T1000 (cell line): ENCODE measurements around the gene TPPP.

Experiments used
- DNase-seq: peaks from one replicate; lab custom pipeline; 2025; ENCODE audit warnings: mixed read lengths; lab: John Stamatoyannopoulos, UW

TPPP gene

GRCh38 chr5:624118-624950, 68.8 kb downstream of the TPPP start:
- DNase-seq, result no peak

- no peak for DNase-seq
Observed at GRCh38 chr5:623531-623930, 69.6 kb downstream of the TPPP start.

- no peak for DNase-seq
Observed at GRCh38 chr5:622946-623522, 70.1 kb downstream of the TPPP start.

GRCh38 chr5:622359-622758, 70.8 kb downstream of the TPPP start:
- DNase-seq, result no peak

GRCh38 chr5:621341-621761, 71.8 kb downstream of the TPPP start:
- DNase-seq, result no peak

GRCh38 chr5:620586-621180, 72.5 kb downstream of the TPPP start:
- DNase-seq, result no peak

- DNase-seq, result no peak
Observed at GRCh38 chr5:620152-620551, 73.0 kb downstream of the TPPP start.

GRCh38 chr5:619444-619843, 73.7 kb downstream of the TPPP start:
- no peak for DNase-seq

- no peak for DNase-seq
Observed at GRCh38 chr5:618450-618849, 74.7 kb downstream of the TPPP start.

- DNase-seq, result no peak
Observed at GRCh38 chr5:617896-618295, 75.3 kb downstream of the TPPP start.

- no peak for DNase-seq
Observed at GRCh38 chr5:616484-617039, 76.6 kb downstream of the TPPP start.

- no peak for DNase-seq
Observed at GRCh38 chr5:612498-613424, 80.4 kb downstream of the TPPP start.

GRCh38 chr5:611731-612486, 81.2 kb downstream of the TPPP start, which contains the start of gene CEP72:
TSS of gene CEP72 (plus strand) at chr5:612340. CDS start at chr5:612362, 22 bp downstream.
- DNase-seq, result peak; percentile 62

- DNase-seq, result no peak
Observed at GRCh38 chr5:610744-611730, 82.1 kb downstream of the TPPP start.

- DNase-seq, result no peak
Observed at GRCh38 chr5:610011-610743, 83.0 kb downstream of the TPPP start.
